22Rv1 (cell line): ENCODE measurements around the gene USP11.

ENCODE experiments used
- H3K27ac ChIP-seq: fragments of 450-650 bp; 2 replicates; pipeline ENCODE4 v1.5.1; 2017
- CTCF ChIP-seq: fragments of 450-650 bp; IDR thresholded peaks from 2 replicates; pipeline ENCODE4 v1.5.1; 2017; ENCODE audit warnings: mild to moderate bottlenecking
- ZFX ChIP-seq: fragments of 450-650 bp; IDR thresholded peaks from 2 replicates; pipeline ENCODE4 v1.6.1; 2017; ENCODE audit warnings: antibody characterized with exemption, borderline replicate concordance

The USP11 gene

GRCh38 chrX:47297874-47298273 is 65.1 kb downstream of the USP11 start:
- no peak for TF ChIP-seq ZFX
- no peak for TF ChIP-seq CTCF

More at GRCh38 chrX:47297874-47298273, 65.1 kb downstream of the USP11 start:
- no peak overlapping the region for H3K27ac ChIP-seq
